Ascending aorta (tissue), 2 donors: ENCODE measurements around the gene S100A9. TPM values are rescaled to one million over a fixed set of nuclear protein-coding genes. Genes with fewer than 3 reads are reported as not detected.

ENCODE experiments used
- DNase-seq, 2 donors: peaks; one replicate each; pipeline ENCODE4 v3.0.0-alpha.2; 2019; ENCODE audit warnings: low spot score in 2 of 2
- H3K27ac ChIP-seq, 2 donors: fragments of 200-600 bp; sonication (generic); one replicate each; pipeline ENCODE4 v1.5.1; 2016 to 2017; ENCODE audit warnings: mild to moderate bottlenecking in 1 of 2
- H3K27me3 ChIP-seq: fragments of 200-600 bp; sonication (generic); one replicate; pipeline ENCODE4 v1.5.1; 2017
- H3K36me3 ChIP-seq, 2 donors: fragments of 200-600 bp; sonication (generic); one replicate each; pipeline ENCODE4 v1.5.1; 2016
- H3K4me1 ChIP-seq, 2 donors: fragments of 200-600 bp; sonication (generic); one replicate each; pipeline ENCODE4 v1.5.1; 2016 to 2017; ENCODE audit warnings: mild to moderate bottlenecking in 1 of 2
- H3K4me3 ChIP-seq, 2 donors: fragments of 200-600 bp; sonication (generic); one replicate each; pipeline ENCODE4 v1.5.1; 2016 to 2017; ENCODE audit warnings: mild to moderate bottlenecking in 1 of 2
- H3K9me3 ChIP-seq, 2 donors: fragments of 200-600 bp; sonication (generic); one replicate each; pipeline ENCODE4 v1.5.1; 2016
- CTCF ChIP-seq, 3 experiments: fragments of 200-600 bp in 2 of 3; fragments of 450-650 bp in 1 of 3; sonication (generic) in 2 of 3; IDR thresholded peaks; one replicate each; pipeline ENCODE4 v1.5.1; 2016 to 2019; ENCODE audit warnings: antibody characterized with exemption in 3 of 3, mild to moderate bottlenecking in 1 of 3, moderate library complexity in 1 of 3
- intact Hi-C: fragments of 100-400 bp; cut with DNase I; formaldehyde crosslinking; loops from one replicate; pipeline ENCODE4 v1.15.1; 2023
- total RNA-seq: library from RNA; depleted of rRNA; stranded (reverse); fragments of >200 nt; gene quantifications from one replicate; pipeline ENCODE4 v1.1.0, GENCODE V29; 2016

The S100A9 gene
- total RNA-seq, 1 donor from 2014 or later, result 764 TPM

- Histone ChIP-seq H3K4me3 (no peak overlapping the region), H3K27ac (no peak overlapping the region), H3K27me3 (no peaks in the 10 kb centered on the region), H3K4me1 (no peaks in the 10 kb centered on the region), H3K9me3 (no peaks in the 10 kb centered on the region), H3K36me3 (no peaks in the 10 kb centered on the region)
- no peak for DNase-seq
- intact Hi-C loops, result no loop called here
- no peak for TF ChIP-seq CTCF (IDR thresholded peaks at IDR 0.05)
Observed at GRCh38 chr1:153394391-153394790, 36.7 kb downstream of the S100A9 start.

DNA sequence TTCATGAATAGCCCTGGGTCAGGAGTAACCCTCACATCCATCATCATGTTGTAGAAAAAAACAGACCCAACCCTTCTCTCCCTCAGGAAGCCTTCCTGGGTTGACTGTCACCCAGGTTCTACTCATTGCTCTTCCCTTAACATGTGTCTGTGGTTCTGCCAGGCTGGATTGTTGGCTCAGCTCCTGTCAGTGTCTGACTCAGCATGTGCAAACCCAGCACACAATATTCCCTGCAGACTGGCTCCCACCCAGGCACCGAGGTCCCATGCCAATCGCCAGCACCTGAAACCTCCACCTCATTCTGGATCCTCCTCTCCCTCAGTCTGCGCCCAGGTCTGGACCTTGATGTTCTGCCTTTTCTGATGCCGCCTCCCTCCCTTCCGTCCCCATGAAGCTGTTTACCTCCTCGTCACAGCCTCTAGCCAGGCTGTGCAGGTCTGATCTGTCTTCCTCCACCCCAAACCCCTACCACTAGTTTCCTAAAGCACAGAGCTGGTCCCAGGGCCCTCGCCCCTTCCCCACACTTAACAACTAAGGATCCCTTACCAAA is 37.6 kb downstream of the S100A9 start:
- H3K36me3 ChIP-seq, result no peaks in the 10 kb centered on the region
- no peaks in the 10 kb centered on the region for H3K9me3 ChIP-seq
- DNase-seq, result no peak
- no peak overlapping the region for H3K4me3 ChIP-seq
- H3K4me1 ChIP-seq, result no peaks in the 10 kb centered on the region
- intact Hi-C loops, result no loop called here
- H3K27me3 ChIP-seq, result no peaks in the 10 kb centered on the region
- no peak overlapping the region for H3K27ac ChIP-seq
- TF ChIP-seq CTCF (IDR thresholded peaks at IDR 0.05), result no peak

DNA sequence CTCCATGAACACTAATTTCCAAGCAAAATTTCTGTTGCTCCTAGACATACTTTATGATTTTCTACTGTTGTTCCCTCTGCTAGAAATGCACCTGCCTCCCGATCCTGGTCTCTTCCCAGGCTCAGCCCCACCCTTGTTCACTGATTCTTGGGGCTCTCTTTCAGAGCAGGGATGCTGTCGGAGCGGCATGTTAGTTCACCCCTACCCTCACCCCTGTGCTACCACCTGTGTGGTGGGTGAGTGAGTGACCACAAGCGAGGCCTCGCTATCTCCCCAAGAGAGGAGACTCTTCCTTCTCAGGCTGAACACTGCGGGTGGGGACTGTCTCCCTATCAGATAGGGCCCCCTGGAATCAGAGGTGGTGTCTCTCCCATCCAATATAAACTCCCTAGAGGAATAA is 38.1 kb downstream of the S100A9 start:
- intact Hi-C loops, result no loop called here

GRCh38 chr1:153396461-153396860 is 38.8 kb downstream of the S100A9 start:
- H3K27ac ChIP-seq, result no peak overlapping the region
- no peaks in the 10 kb centered on the region for H3K4me1 ChIP-seq
- no peaks in the 10 kb centered on the region for H3K9me3 ChIP-seq
- no peak for TF ChIP-seq CTCF (IDR thresholded peaks at IDR 0.05)
- H3K4me3 ChIP-seq, result no peak overlapping the region
- H3K27me3 ChIP-seq, result no peaks in the 10 kb centered on the region
- no peak for DNase-seq
- intact Hi-C loops, result no loop called here
- H3K36me3 ChIP-seq, result no peaks in the 10 kb centered on the region

More for the DNA sequence above, 38.1 kb downstream of the S100A9 start:
- no peak for TF ChIP-seq CTCF (IDR thresholded peaks at IDR 0.05)
- no peaks in the 10 kb centered on the region for H3K27me3 ChIP-seq
- no peak overlapping the region for H3K4me3 ChIP-seq
- no peak for DNase-seq
- H3K9me3 ChIP-seq, result no peaks in the 10 kb centered on the region
- H3K36me3 ChIP-seq, result no peaks in the 10 kb centered on the region
- no peaks in the 10 kb centered on the region for H3K4me1 ChIP-seq
- no peak overlapping the region for H3K27ac ChIP-seq

DNA sequence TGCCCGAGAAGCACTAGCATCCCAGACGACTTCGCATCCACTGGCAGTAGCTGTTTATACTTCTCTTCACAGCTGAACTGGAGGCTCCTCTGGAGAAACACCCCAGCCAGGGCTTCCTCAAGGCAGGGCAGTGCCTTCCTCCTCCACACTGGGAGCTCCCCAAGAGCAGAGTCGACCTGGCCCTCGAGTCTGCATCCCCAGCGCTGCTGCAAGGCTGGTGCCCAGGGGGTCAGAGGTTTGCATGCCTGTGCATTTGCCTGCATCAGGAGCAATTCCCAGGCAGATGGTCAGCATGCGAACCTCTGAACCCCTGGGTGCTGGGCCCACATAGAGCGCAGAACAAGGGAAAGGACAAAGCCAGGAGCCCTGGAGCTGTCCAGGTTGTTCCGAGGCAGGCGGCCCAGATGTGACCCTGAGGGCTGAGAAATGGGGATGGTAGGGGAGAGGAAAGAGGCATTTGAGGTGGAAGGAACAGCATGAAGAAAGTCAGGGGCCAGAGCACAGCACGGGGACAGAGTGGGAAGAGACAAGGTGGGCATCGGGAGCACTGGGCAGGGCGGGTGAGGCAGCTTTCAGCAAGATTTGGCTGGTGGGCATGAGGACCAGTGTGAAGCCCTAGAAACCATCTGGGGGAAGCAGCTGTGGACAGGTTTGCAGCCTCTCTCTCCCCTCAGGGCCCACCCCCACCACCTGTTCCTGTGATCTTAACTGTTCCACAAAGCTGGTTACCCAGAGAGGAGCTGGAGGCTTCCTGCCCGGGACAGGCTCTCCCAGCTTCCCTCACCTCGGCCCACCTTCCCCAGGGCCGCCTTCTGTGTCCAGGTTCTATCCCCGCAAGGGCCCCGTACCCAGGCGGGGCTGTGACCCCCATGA is 39.6 kb downstream of the S100A9 start:
- Histone ChIP-seq H3K4me1 (no peaks in the 10 kb centered on the region), H3K27me3 (no peaks in the 10 kb centered on the region), H3K27ac (no peak overlapping the region), H3K36me3 (no peaks in the 10 kb centered on the region), H3K4me3 (no peak overlapping the region), H3K9me3 (no peaks in the 10 kb centered on the region)
- intact Hi-C loops, result no loop called here
- no peak for TF ChIP-seq CTCF (IDR thresholded peaks at IDR 0.05)
- no peak for DNase-seq
